AG10803 (cell line): ENCODE results near the gene FBXO17.
A peak's percentile ranks its signal among the peaks of the same experiment; 100 is the strongest.

ENCODE experiments used
- DNase-seq: peaks from one replicate; pipeline ENCODE4 v3.0.0; 2010; ENCODE audit warnings: low read depth
- H3K4me3 ChIP-seq: 2 replicates; pipeline ENCODE4 v1.5.1; 2011; ENCODE audit warnings: mild to moderate bottlenecking, low read length, control low read depth
- TF ChIP-seq, protein P1 (sequence below): conservative IDR thresholded peaks from 2 replicates; pipeline ENCODE4 v1.5.1; 2011; ENCODE audit warnings: mild to moderate bottlenecking, low read length, control low read depth, inconsistent platforms

FBXO17 gene

DNA sequence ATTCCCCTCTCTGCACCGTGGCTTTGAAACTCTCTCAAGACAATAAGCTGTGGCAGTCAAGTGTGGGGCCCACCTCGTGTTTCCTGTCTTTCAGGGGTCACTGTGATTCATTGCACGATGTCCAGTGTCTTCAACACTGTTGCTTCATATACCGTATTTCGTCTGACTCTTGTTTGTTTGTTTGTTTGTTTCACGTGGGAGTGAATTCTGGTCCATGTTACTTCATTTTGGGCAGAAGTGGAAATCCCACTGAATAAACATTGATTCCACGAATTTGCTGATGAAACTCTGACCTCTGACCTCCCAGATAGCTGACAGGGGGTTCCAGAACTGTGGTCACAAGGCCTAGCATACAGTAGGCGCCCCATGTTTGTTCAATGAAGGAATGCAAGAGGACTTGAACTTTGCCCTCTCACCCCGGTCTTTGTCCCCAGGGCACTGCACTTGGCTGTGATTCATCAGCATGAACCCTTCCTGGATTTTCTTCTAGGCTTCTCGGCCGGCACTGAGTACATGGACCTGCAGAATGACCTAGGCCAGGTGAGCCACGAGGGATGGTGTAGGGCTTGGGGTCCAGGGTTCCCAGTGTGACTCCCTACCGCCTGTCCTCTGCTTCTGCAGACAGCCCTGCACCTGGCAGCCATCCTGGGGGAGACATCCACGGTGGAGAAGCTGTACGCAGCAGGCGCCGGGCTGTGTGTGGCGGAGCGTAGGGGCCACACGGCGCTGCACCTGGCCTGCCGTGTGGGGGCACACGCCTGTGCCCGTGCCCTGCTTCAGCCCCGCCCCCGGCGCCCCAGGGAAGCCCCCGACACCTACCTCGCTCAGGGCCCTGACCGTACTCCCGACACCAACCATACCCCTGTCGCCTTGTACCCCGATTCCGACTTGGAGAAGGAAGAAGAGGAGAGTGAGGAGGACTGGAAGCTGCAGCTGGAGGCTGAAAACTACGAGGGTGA lies 70.7 kb downstream of the FBXO17 start:
- no peak for DNase-seq
- TF ChIP-seq, protein P1, sequence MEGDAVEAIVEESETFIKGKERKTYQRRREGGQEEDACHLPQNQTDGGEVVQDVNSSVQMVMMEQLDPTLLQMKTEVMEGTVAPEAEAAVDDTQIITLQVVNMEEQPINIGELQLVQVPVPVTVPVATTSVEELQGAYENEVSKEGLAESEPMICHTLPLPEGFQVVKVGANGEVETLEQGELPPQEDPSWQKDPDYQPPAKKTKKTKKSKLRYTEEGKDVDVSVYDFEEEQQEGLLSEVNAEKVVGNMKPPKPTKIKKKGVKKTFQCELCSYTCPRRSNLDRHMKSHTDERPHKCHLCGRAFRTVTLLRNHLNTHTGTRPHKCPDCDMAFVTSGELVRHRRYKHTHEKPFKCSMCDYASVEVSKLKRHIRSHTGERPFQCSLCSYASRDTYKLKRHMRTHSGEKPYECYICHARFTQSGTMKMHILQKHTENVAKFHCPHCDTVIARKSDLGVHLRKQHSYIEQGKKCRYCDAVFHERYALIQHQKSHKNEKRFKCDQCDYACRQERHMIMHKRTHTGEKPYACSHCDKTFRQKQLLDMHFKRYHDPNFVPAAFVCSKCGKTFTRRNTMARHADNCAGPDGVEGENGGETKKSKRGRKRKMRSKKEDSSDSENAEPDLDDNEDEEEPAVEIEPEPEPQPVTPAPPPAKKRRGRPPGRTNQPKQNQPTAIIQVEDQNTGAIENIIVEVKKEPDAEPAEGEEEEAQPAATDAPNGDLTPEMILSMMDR = no peak
- no peak overlapping the region for H3K4me3 ChIP-seq

DNA sequence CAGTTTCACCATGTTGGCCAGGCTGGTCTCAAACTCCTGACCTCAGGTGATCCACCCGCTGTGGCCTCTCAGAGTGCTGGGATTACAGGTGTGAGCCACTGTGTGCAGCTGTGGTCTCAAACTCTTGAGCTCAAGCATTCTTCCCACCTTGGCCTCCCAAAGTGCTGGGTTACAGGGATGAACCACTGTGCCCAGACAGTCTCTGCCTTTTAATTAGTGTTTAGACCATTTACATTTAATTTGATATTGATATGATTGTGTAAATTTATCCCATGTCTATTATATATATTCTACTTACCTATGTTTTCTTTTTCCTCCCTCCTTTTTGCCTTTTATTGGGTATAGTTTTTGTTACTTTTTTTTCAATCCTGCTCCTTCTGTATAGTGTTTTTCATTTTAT lies 73.9 kb downstream of the FBXO17 start:
- TF ChIP-seq, protein P1 = no peak
- no peak for DNase-seq
- H3K4me3 ChIP-seq = no peak overlapping the region

DNA sequence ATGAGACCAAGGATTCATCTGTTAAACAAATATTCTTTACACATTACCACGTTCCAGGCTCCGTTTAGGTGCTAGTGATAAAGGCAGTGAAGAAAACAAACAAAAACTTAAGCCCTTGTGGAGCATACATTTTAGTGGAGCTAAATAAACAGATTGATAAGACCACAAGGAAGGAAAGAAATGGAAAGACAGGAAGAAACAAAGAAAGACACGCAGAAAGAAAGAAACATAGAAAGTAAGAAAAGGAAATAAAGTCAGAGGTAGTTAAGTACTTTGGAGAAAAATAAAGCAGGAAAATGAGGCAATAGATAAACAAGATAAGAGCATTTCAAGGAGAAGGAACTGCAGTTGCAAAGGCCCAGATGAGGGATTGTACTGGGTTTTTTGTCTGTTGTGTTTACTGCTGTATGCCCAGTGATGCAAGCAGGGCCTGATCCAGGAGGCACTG lies 74.8 kb downstream of the FBXO17 start:
- no peak for DNase-seq
- TF ChIP-seq, protein P1 = no peak
- H3K4me3 ChIP-seq = peak overlapping the region; percentile 82

DNA sequence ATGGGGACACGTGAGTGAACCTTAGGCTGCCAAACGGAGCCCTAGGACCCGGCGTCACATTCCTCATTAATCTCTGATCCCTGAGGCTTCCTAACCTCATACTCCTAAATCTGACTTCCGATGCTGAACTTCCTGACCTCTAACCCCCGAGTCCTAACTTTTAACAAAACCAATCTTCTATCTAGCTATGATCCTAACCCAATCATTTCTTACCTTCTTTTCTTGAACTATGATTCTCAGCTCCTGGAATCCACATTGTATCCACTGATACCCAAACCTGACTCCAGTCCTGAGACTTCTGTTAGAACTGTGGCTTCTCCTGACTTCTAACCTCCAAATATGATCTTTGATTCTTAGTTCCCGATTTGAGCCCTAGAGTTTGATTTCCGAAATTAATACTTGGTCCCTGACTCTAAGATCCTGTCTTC lies 75.3 kb downstream of the FBXO17 start:
- no peak for DNase-seq
- H3K4me3 ChIP-seq = peak overlapping the region; percentile 82
- TF ChIP-seq, protein P1 = no peak

DNA sequence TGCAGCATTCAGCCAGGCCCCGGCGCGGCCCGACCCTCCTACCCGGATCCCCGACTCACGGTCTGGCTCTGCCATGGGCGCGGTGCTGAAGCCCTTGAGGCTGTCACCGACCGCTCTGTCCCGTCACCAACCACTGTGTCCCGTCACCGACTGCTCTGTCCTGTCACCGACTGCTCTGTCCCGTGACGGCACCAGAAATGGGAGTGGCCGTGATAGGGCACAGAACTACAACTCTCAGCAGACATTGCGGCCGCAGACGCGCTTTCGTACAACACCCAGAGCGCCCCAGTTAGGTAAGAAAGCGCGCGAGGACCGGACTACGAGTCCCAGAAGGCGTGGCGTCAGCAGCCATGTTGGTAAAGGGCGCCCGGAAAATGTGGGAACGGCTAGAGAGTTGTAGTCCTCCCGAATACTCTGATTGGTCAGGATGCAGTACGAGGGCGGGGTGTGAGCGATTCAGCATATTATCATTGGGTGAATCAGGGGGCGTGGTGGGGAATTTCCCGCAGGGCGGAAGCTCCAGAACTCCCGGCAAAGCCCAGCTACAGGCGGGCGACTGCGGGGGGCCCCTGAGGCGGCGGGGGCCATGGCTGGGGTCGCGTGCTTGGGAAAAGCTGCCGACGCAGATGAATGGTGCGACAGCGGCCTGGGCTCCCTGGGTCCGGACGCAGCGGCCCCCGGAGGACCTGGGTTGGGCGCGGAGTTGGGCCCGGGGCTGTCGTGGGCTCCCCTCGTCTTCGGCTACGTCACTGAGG lies 75.9 kb downstream of the FBXO17 start, which contains the start of the genes NFKBIB and SIRT2:
Gene NFKBIB, plus strand, starts transcription at position 523 of the 755 bp plus-strand sequence. Its CDS starts 64 bp downstream, at position 587.
Gene SIRT2, minus strand, starts transcription at position 172 of the 755 bp plus-strand sequence. Its CDS starts 97 bp downstream, at position 75.
- peak within 1 kb of the TSS; percentile 93 for H3K4me3 ChIP-seq
- TF ChIP-seq, protein P1 = no peak

DNA sequence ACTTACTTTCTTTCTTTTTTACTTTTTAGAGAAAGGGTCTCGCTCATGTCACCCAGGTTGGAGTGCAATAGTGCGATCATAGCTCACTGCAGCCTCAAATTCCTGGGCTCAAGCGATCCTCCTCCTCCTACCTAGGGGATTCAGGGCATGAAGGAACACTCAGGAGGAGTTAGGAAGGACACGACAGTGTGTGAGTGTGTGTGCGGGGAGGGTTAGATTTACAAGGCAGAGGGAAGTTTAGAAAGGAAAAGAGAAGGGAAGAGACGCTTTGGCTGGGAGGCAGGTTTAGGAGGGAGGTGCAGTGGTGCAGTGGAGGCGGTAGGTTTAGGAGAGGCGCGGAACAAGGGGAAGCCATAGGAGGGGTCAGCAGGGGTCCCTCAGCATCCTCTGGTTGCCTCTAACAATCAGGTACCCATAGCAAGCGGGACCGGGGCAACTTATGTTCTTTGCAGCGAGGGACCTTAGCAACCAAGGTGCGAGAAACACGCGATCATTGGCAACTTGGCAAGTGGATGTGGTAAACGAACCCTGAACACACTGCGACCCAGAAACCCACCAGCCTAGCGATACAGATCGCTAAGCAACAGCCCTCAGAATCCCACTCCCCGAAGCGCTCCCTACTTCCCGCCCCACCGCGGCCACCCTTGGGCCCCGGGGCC lies 76.6 kb downstream of the FBXO17 start:
- H3K4me3 ChIP-seq = peak overlapping the region; percentile 93
- peak; percentile 21 for DNase-seq
- TF ChIP-seq, protein P1 = no peak

More for the DNA sequence above, 75.9 kb downstream of the FBXO17 start, which contains the start of the genes NFKBIB and SIRT2:
- peak; percentile 99 for DNase-seq
